ENCODE measurements around the gene SYT8. TPM values are rescaled to one million over a fixed set of nuclear protein-coding genes. Genes with fewer than 3 reads are reported as not detected.

SYT8 gene
- total and polyA plus RNA-seq, 2 of the 8 experiments (the other 6 are each of a cell fraction or from before 2014, with no cell fraction given): not detected

DNA sequence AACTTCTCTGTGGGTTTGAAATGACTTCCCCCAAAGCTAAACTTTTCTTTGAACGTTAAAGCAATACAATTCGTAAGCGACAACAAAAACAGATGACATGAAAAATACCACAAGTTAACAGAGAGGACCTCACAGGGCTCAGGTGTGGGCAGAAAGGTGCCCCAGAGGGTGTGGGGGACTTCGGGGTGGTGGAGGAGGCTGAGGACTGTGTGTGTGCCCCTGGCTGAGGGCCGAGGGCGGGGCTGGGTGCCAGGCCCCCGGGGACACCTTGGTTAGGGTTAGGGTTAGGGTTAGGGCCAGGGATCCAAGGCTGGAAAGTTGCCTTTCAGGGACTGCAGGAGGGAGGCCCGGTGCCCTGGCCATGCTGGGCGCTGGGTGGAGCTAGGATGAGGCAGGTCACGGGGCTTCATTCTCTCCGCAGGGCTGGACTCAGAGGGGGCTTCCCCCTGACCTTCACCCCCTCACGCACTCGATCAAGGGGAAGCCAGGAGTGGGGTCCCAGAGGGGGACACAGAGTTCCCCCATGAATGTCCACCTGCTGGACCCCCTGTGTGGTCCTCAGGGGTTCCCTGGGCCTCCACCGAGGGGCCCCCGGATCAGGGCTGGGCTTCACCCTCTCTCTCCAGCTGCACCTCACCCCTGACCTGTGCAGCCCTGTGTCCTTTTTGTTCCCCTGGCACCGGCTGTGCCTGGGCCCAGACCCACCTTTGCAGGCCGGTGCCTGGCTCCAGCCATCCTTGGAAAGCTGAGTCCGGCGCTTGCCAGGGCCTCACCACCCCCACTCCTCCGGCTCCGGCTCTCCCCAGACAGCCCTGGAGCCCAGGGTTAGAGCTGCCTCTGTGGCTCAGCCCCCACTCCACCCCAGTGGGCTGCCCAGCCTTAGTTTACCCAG, 11.0 kb downstream of the SYT8 start:
- no peaks in the 10 kb centered on the region for H3K36me3 ChIP-seq (ENCODE audit: control insufficient read depth in 2 of 4, insufficient read depth in 4 of 4, low read length in 3 of 4)
- H3K27ac ChIP-seq (ENCODE audit: low read depth, low read length): no peak overlapping the region
- no peaks in the 10 kb centered on the region for H4K20me1 ChIP-seq (replicated peaks in 1 of 2; ENCODE audit: control insufficient read depth in 1 of 2, insufficient read depth in 2 of 2, low read length in 2 of 2)
- 92% methylated on average over 17 of the region's 21 CpGs; no CpG with 5 or more reads in 1 of the 2 experiments for WGBS, 2 experiments (ENCODE audit: extremely low coverage in 1 of 2, insufficient coverage in 1 of 2, insufficient read length in 1 of 2, insufficient replicate concordance in 2 of 2, low coverage in 1 of 2, low lambda C conversion rate in 2 of 2, missing lambda C conversion rate in 1 of 2)
- no peak overlapping the region for H2AK5ac ChIP-seq (ENCODE audit: low read depth, low read length)
- H3K4me1 ChIP-seq (replicated peaks in 1 of 4; ENCODE audit: control insufficient read depth in 3 of 4, insufficient read depth in 4 of 4, low read length in 3 of 4): peaks cover 0 to 3% (median 0%) of the 10 kb centered on the region in 4 experiments; a peak in 1 of 7 replicates
- no peak overlapping the region for H2BK120ac ChIP-seq (replicated peaks; ENCODE audit: low read depth, low read length)
- H3K79me2 ChIP-seq (ENCODE audit: control insufficient read depth in 1 of 2, insufficient read depth in 2 of 2, low read length in 2 of 2): no peaks in the 10 kb centered on the region
- no peaks in the 10 kb centered on the region for H3K23me2 ChIP-seq (ENCODE audit: low read depth, low read length)
- H3K4ac ChIP-seq (replicated peaks; ENCODE audit: insufficient read length, low read depth, low read length): no peak overlapping the region
- no peak overlapping the region for H2BK12ac ChIP-seq (ENCODE audit: low read depth, low read length)
- H2BK15ac ChIP-seq (ENCODE audit: low read length): no peak overlapping the region
- no peak overlapping the region; the same call in 1 of the 2 replicates for H4K8ac ChIP-seq (ENCODE audit: extremely low read depth, insufficient read depth, low read length)
- H3K4me2 ChIP-seq (ENCODE audit: insufficient read depth in 1 of 2, low read depth in 2 of 2, low read length in 2 of 2): no peak overlapping the region
- no peak overlapping the region for H3K14ac ChIP-seq (ENCODE audit: insufficient read length)
- DNase-seq (ENCODE audit: low read depth in 1 of 2, low spot score in 2 of 2): no peak
- ChIA-PET POLR2A (ENCODE audit: partially characterized antibody) (no interaction called here), CTCF (ENCODE audit: partially characterized antibody) (interaction anchor here (0.7 to 15.7 kb wide), 9 partner anchors 10 to 308 kb away, joined by 3 to 232 read pairs (median 6); no protein-coding TSS in a partner anchor)
- no peak overlapping the region for H3K18ac ChIP-seq (ENCODE audit: extremely low read depth, low read length)
- H2BK5ac ChIP-seq (ENCODE audit: low read depth, low read length): no peak overlapping the region
- no peak overlapping the region for H4K91ac ChIP-seq (replicated peaks; ENCODE audit: insufficient read length, low read length)
- no peaks in the 10 kb centered on the region for H3K9me3 ChIP-seq (ENCODE audit: insufficient read depth in 2 of 2, low read depth in 1 of 2, low read length in 1 of 2)
- H3K9ac ChIP-seq (replicated peaks in 1 of 4; ENCODE audit: extremely low read depth in 1 of 4, low read depth in 3 of 4, low read length in 3 of 4): no peak overlapping the region
- H3K23ac ChIP-seq (ENCODE audit: insufficient read length): no peak overlapping the region
- H4K5ac ChIP-seq (ENCODE audit: insufficient read length, low read depth, low read length): no peak overlapping the region
- no peak for FAIRE-seq
- no peaks in the 10 kb centered on the region for H3K79me1 ChIP-seq (ENCODE audit: low read depth, low read length)
- no peak overlapping the region for H2AFZ ChIP-seq (ENCODE audit: low read length)
- H3K27me3 ChIP-seq (replicated peaks in 1 of 4; ENCODE audit: control insufficient read depth in 3 of 4, extremely low read depth in 1 of 4, insufficient read depth in 3 of 4, low read length in 3 of 4): no peaks in the 10 kb centered on the region
- H3K56ac ChIP-seq (replicated peaks; ENCODE audit: insufficient read length, low read depth, low read length): no peak overlapping the region
- H3K4me3 ChIP-seq (ENCODE audit: extremely low read depth in 1 of 4, insufficient read depth in 2 of 4, low read depth in 3 of 4, low read length in 4 of 4): no peak overlapping the region
- no peak overlapping the region for H2BK20ac ChIP-seq (ENCODE audit: low read length)
- no peak for TF ChIP-seq CBX5 (IDR thresholded peaks at IDR 0.05; ENCODE audit: low read depth, low read length)
- no peak for TF ChIP-seq HDAC6 (IDR thresholded peaks at IDR 0.05; ENCODE audit: low read depth, low read length)
- no peak for TF ChIP-seq BRCA1 (IDR thresholded peaks at IDR 0.05; ENCODE audit: low read depth, low read length)
- TF ChIP-seq CREB1 (IDR thresholded peaks at IDR 0.05): no peak
- TF ChIP-seq, protein P1, sequence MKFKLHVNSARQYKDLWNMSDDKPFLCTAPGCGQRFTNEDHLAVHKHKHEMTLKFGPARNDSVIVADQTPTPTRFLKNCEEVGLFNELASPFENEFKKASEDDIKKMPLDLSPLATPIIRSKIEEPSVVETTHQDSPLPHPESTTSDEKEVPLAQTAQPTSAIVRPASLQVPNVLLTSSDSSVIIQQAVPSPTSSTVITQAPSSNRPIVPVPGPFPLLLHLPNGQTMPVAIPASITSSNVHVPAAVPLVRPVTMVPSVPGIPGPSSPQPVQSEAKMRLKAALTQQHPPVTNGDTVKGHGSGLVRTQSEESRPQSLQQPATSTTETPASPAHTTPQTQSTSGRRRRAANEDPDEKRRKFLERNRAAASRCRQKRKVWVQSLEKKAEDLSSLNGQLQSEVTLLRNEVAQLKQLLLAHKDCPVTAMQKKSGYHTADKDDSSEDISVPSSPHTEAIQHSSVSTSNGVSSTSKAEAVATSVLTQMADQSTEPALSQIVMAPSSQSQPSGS (IDR thresholded peaks at IDR 0.05; ENCODE audit: low read length): no peak
- no peak for TF ChIP-seq KDM4A (IDR thresholded peaks at IDR 0.05; ENCODE audit: low read depth, low read length, severe bottlenecking)
- no peak for TF ChIP-seq POU5F1 (IDR thresholded peaks at IDR 0.05; ENCODE audit: low read depth, low read length)
- TF ChIP-seq RFX5 (IDR thresholded peaks at IDR 0.05; ENCODE audit: borderline replicate concordance, low read depth, low read length): no peak
- TF ChIP-seq CBX8 (IDR thresholded peaks at IDR 0.05; ENCODE audit: borderline replicate concordance, low read depth, low read length): no peak
- no peak for TF ChIP-seq SUZ12 (IDR thresholded peaks at IDR 0.05; ENCODE audit: low read length)
